Activated naive CD8-positive, alpha-beta T cell treated with anti-CD3 and anti-CD28 coated beads for 36 hours (primary cell): ENCODE data around the gene UHRF1. TPM values are rescaled to one million over a fixed set of nuclear protein-coding genes. Genes with fewer than 3 reads are reported as not detected.
"Not testable (repeated sequence)": the region's sequence is repeated elsewhere in the genome, so short reads cannot be mapped to it uniquely, and the experiment has no call there.

ENCODE experiments used
- DNase-seq: peaks from one replicate; pipeline ENCODE4 v3.0.0; 2021
- H3K27ac Mint-ChIP-seq: one replicate; pipeline ENCODE4 v1.8.0; 2022; ENCODE audit warnings: mild to moderate bottlenecking, moderate library complexity, mixed read lengths
- H3K27me3 Mint-ChIP-seq: one replicate; pipeline ENCODE4 v1.8.0; 2022; ENCODE audit warnings: mild to moderate bottlenecking, mixed read lengths
- H3K36me3 Mint-ChIP-seq: one replicate; pipeline ENCODE4 v1.8.0; 2021; ENCODE audit warnings: mild to moderate bottlenecking, mixed read lengths
- H3K4me1 Mint-ChIP-seq: one replicate; pipeline ENCODE4 v1.8.0; 2021; ENCODE audit warnings: mixed read lengths
- H3K4me3 Mint-ChIP-seq: one replicate; pipeline ENCODE4 v1.8.0; 2022; ENCODE audit warnings: mild to moderate bottlenecking, moderate library complexity, mixed read lengths
- H3K9me3 Mint-ChIP-seq: one replicate; pipeline ENCODE4 v1.8.0; 2022; ENCODE audit warnings: mixed read lengths
- total RNA-seq, 2 experiments: library from RNA; stranded (reverse); gene quantifications; one replicate each; pipeline ENCODE4 v1.2.3, GENCODE V29; 2021

UHRF1 gene
- total RNA-seq, 2 experiments from 2014 or later, result 244 to 245 TPM

DNA sequence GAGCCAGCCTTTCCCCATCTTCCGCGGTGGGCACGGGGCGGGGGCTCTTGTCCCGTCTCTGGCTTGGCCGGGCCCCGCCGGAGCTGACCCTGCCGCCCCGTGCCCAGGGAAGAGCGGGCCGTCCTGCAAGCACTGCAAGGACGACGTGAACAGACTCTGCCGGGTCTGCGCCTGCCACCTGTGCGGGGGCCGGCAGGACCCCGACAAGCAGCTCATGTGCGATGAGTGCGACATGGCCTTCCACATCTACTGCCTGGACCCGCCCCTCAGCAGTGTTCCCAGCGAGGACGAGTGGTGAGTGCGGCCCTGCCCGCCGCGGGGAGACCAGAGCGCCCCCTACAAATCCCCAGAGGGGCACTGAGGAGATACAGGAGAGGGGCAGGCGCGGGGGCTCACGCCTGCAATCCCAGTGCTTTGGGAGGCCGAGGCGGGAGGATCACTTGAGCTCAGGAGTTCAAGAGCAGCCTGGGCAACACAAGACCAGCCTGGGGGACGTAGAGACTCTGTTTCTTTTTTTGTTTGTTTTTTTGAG is 32.4 kb downstream of the UHRF1 start:
- H3K27me3 Mint-ChIP-seq, H3K9me3 Mint-ChIP-seq, H3K4me1 Mint-ChIP-seq, H3K4me3 Mint-ChIP-seq, DNase-seq, H3K27ac Mint-ChIP-seq: not testable (repeated sequence)
- peaks cover 63% of the 10 kb centered on the region for H3K36me3 Mint-ChIP-seq

DNA sequence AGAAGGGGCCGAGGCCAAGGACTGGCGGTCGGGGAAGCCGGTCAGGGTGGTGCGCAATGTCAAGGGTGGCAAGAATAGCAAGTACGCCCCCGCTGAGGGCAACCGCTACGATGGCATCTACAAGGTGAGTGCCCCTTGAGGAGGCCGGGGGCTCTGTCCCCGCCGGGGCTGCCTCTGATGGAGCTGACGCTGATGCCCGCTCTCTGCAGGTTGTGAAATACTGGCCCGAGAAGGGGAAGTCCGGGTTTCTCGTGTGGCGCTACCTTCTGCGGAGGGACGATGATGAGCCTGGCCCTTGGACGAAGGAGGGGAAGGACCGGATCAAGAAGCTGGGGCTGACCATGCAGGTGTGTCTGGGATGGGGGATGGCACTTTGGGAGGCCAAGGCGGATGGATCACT is 41.3 kb downstream of the UHRF1 start:
- not testable (repeated sequence) for H3K27ac Mint-ChIP-seq, H3K27me3 Mint-ChIP-seq, DNase-seq, H3K4me1 Mint-ChIP-seq, H3K4me3 Mint-ChIP-seq, H3K9me3 Mint-ChIP-seq
- H3K36me3 Mint-ChIP-seq, result peaks cover 64% of the 10 kb centered on the region

DNA sequence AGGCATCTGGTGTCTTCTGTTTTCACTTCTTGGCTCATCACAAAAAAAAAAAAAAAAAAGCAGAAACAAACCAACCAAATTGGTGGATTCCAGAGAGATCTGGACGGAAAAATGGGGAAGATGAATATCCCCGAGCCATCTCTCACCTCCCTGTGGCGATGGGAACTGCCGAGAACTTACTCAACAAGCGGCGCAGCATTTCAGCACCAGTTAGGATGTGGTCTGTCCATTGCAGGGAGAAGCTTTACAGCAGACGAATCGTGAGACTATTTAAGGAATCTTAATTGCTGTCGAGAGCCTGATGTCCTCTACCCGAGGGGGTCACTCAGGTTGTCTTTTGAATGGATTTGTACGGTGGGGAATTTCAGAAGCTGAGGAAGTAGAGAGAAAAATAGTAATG is 42.4 kb downstream of the UHRF1 start:
- no peaks in the 10 kb centered on the region for H3K4me1 Mint-ChIP-seq
- H3K27ac Mint-ChIP-seq, result no peak overlapping the region
- peaks cover 63% of the 10 kb centered on the region for H3K36me3 Mint-ChIP-seq
- H3K27me3 Mint-ChIP-seq, result no peaks in the 10 kb centered on the region
- no peak for DNase-seq
- no peak overlapping the region for H3K4me3 Mint-ChIP-seq
- H3K9me3 Mint-ChIP-seq, result no peaks in the 10 kb centered on the region

DNA sequence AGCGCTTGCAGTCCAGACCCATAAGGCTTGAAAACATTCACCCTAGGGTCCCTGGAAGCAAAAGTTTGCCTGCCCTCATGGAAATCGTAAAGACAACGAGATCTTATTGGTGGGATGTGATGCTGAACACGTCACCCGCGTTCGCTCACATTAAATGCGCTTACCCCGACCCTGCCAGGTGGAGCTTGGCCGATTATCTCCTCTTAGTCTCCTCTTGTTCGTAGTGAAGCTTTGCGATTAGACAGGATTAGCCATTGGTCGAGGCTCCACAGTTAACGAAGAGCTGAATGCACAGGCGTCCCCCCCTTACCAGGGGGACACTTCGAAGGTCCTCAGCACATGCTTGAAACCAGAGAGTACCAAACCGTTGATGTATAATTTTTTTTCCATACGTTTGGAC is 43.6 kb downstream of the UHRF1 start:
- H3K4me3 Mint-ChIP-seq, result no peak overlapping the region
- no peaks in the 10 kb centered on the region for H3K4me1 Mint-ChIP-seq
- no peak overlapping the region for H3K27ac Mint-ChIP-seq
- DNase-seq, result no peak
- H3K9me3 Mint-ChIP-seq, result no peaks in the 10 kb centered on the region
- no peaks in the 10 kb centered on the region for H3K27me3 Mint-ChIP-seq
- H3K36me3 Mint-ChIP-seq, result peaks cover 62% of the 10 kb centered on the region

DNA sequence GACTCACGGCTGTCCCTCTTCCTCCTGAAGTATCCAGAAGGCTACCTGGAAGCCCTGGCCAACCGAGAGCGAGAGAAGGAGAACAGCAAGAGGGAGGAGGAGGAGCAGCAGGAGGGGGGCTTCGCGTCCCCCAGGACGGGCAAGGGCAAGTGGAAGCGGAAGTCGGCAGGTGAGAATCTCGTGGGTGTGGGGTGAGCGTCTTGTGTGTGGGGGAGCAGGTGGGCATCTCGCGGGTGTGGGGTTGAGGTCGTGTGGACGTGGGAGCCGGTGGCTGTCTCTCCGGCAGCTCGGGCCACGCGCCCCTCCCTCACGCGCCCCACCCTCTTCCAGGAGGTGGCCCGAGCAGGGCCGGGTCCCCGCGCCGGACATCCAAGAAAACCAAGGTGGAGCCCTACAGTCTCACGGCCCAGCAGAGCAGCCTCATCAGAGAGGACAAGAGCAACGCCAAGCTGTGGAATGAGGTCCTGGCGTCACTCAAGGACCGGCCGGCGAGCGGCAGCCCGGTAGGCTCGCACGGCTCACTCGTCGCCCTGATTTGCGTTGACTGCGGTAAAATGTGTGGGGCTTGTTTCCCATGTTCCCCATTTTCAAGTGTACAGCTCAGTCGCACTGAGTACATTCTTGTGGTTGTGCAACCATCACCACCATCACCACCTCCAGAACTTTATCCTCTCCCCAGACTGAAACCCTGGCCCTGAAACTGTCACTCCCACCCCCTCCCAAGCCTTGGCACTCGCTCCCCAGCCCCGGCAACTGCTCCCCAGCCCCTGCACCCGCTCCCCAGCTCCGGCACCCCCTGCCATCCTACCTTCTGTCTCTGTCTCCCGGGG is 45.2 kb downstream of the UHRF1 start:
- not testable (repeated sequence) for H3K4me1 Mint-ChIP-seq, H3K27me3 Mint-ChIP-seq, H3K9me3 Mint-ChIP-seq, H3K4me3 Mint-ChIP-seq, DNase-seq
- Mint-ChIP-seq H3K36me3 (peaks cover 63% of the 10 kb centered on the region), H3K27ac (peak overlapping the region; percentile 67)

DNA sequence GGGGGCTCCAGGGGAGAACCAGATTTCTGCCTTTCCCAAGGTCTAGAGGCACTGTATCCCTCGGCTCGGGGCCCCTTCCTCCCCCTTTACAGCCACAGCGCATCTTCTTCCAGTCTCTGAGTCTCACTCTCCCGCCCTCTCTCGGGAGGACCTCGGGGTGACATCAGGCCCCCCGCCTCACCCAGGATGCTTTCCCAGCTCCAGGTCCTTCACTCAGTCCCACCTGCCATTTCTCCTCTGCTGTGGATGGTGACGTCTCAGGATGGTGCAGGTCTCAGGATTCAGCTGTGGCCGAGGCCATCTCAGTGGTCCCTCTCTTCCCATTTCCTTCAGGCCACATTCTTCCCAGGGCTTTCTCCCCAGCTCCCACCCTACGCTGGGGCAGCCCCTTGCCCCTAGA is 46.0 kb downstream of the UHRF1 start:
- no peaks in the 10 kb centered on the region for H3K4me1 Mint-ChIP-seq
- peaks cover 63% of the 10 kb centered on the region for H3K36me3 Mint-ChIP-seq
- H3K9me3 Mint-ChIP-seq, result no peaks in the 10 kb centered on the region
- H3K27ac Mint-ChIP-seq, result peak overlapping the region; percentile 44
- no peak for DNase-seq
- H3K4me3 Mint-ChIP-seq, result no peak overlapping the region
- no peaks in the 10 kb centered on the region for H3K27me3 Mint-ChIP-seq

DNA sequence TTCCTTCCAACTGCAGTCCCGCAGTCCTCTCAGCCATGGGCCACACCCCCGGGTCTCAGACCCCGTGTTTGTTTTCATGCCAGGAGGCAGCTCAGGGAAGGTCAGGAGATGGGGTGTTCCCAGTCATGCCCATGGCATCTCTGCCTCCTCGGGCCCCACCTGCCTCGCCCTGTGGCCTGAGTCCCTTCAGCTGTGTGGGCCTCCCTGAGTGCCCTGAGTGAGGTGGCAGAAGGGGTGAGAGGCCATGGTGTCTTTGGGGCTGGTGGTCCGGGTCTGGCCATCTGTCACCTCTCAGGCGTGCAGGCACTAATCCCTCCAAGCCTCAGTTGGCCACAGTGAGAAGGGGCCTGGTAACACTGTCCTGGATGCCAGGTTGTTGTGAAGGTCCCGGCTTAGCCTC is 48.7 kb downstream of the UHRF1 start:
- no peak overlapping the region for H3K4me3 Mint-ChIP-seq
- no peaks in the 10 kb centered on the region for H3K9me3 Mint-ChIP-seq
- peaks cover 50% of the 10 kb centered on the region for H3K36me3 Mint-ChIP-seq
- H3K27ac Mint-ChIP-seq, result peak overlapping the region; percentile 48
- no peaks in the 10 kb centered on the region for H3K27me3 Mint-ChIP-seq
- no peak for DNase-seq
- no peaks in the 10 kb centered on the region for H3K4me1 Mint-ChIP-seq

DNA sequence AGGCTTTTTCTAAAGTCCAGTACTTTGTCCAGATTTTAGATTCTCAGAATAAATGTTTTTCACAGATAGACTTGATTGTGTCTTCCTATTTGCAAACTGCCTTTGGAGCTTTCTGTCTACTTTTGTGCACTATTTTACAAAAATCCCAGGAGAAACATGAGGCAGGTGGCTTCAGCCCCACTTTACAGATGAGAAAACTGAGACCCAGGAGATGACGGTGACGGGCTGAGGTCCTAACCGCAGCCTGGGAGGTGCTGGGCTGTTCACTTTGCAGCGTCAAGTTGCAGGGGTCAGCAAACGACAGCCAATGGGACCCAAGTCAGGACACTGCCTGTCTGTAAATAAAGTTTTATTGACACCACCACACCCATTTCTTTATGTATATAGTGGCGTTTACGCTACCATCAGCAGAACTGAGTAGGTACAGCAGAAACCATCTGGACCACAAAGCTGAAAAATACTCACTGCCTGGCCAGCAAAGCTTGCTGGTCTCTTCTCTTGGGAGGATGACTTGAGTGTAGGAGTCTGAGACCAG is 52.9 kb downstream of the UHRF1 start:
- Mint-ChIP-seq H3K27me3 (no peaks in the 10 kb centered on the region), H3K9me3 (no peaks in the 10 kb centered on the region), H3K36me3 (peaks cover 37% of the 10 kb centered on the region), H3K4me1 (no peaks in the 10 kb centered on the region), H3K27ac (no peak overlapping the region), H3K4me3 (no peak overlapping the region)
- DNase-seq, result no peak

DNA sequence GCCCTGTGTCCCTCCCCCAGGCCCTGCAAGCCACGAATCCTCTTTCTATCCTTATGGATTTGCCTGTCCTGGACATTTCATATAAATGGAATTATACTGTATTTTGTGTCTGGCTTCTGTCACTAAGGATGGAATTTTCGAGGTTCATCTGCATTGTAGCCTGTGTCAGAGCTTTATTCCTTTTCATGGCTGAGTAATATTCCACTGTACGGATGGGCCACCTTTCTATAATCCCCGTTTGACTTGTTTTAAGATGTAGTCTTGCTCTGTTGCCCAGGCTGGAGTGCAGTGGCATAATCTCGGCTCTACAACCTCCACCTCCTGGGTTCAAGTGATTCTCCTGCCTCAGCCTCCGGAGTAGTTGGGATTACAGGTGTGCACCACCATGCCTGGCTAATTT is 55.8 kb downstream of the UHRF1 start:
- H3K27ac Mint-ChIP-seq, result no peak overlapping the region
- peaks cover 13% of the 10 kb centered on the region for H3K4me1 Mint-ChIP-seq
- no peak for DNase-seq
- peaks cover 33% of the 10 kb centered on the region for H3K36me3 Mint-ChIP-seq
- no peaks in the 10 kb centered on the region for H3K27me3 Mint-ChIP-seq
- no peak overlapping the region for H3K4me3 Mint-ChIP-seq
- no peaks in the 10 kb centered on the region for H3K9me3 Mint-ChIP-seq

DNA sequence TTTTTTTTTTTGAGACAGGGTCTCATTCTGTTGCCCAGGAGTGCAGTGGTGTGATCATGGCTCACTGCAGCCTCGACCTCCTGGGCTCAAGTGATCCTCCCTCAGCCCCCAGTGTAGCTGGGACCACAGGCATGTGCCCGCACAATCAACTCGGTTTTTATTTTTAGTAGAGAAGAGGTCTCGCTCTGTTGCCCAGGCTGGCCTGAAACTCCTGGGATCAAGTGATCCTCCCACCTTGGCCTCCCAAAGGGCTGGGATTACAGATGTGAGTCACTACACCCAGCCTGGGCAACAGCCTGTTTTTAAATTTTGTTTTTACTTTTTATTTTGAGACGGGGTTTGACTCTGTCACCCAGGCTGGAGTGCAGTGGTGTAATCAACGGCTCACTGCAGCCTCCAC is 57.3 kb downstream of the UHRF1 start:
- H3K4me3 Mint-ChIP-seq, result peak overlapping the region; percentile 25
- no peak for DNase-seq
- H3K36me3 Mint-ChIP-seq, result peaks cover 30% of the 10 kb centered on the region
- peak overlapping the region; percentile 16 for H3K27ac Mint-ChIP-seq
- H3K9me3 Mint-ChIP-seq, result no peaks in the 10 kb centered on the region
- peaks cover 27% of the 10 kb centered on the region for H3K4me1 Mint-ChIP-seq
- H3K27me3 Mint-ChIP-seq, result no peaks in the 10 kb centered on the region

DNA sequence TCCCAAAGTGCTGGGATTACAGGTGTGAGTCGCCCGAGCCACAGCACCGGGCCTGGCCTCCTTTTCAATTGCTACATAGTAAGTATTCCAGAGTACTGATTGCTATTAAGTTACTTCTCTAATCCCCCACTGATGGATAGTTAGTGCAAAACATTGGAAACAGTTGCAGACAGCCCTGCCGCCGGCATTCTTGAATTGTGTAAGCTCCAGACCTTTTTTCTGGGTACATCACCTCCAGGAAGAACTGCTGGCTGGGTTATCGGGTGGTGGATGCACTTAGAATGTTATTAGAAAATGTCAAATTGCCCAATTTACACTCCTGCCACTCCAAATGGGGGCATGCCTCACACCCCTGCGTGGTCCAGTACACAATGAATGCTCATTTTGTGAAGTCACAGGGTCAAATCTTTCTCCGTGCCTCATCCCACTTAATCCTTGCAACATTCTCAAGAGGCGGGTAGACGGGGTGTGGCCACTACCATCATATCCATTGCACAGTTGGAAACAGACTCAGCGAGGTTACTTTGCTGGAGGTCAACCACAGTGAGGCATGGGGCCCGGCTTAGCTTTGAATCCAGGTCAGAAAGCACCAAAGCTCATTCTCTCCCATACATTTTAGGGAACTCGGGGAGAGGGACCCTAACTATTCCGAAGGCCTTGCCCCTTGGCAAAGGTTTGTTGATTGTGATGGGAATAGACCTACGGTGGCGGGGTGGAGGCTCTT is 58.6 kb downstream of the UHRF1 start:
- peaks cover 23% of the 10 kb centered on the region for H3K36me3 Mint-ChIP-seq
- H3K9me3 Mint-ChIP-seq, result no peaks in the 10 kb centered on the region
- peak overlapping the region; percentile 85 for H3K27ac Mint-ChIP-seq
- peak overlapping the region; percentile 76 for H3K4me3 Mint-ChIP-seq
- H3K4me1 Mint-ChIP-seq, result peaks cover 30% of the 10 kb centered on the region
- DNase-seq, result no peak
- H3K27me3 Mint-ChIP-seq, result no peaks in the 10 kb centered on the region

DNA sequence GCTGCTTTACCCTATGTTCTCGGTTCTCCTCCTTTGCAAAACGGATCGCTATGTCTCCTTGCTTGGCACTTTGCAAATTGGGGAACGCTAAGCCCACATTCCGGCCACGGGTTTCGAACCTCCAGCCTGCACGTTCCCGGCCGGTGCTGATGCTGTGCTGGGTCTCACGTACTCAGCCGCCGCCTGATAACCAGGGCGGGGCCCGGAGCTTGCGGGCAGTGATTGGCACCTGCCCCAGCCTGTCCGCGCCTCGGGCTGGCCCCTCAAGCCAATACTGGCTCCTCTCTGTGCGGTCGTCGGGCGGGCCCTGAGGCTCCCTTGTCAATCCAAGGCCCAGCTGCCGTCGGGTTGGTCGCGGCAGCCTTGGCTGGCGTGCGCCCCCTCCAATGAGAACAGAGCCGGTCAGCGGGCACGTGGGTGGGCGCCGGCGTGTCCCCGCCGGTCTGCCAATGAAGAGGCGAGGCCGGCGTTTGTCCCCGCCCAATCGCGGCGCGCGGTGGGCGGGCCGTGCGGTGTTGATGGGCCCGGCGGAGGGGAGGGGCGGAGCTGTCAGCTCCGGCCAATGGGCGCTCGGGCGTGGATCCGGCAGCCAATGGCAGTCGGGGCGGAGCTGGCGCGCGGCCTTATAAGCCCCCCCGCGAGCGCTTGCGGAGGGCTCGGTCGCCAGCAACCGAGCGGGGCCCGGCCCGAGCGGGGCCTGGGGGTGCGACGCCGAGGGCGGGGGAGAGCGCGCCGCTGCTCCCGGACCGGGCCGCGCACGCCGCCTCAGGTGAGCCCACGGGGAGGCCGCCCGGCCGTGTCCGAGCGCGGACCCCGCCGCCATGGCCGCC is 59.4 kb downstream of the UHRF1 start, which contains the start of gene KDM4B:
TSS of gene KDM4B (plus strand) at position 652 of the 830 bp plus-strand sequence. CDS start 63,778 bp downstream, outside the sequence.
- no peaks in the 10 kb centered on the region for H3K27me3 Mint-ChIP-seq
- peak; percentile 100 for DNase-seq
- H3K36me3 Mint-ChIP-seq, result peaks cover 18% of the 10 kb centered on the region
- no peaks in the 10 kb centered on the region for H3K9me3 Mint-ChIP-seq
- peaks cover 30% of the 10 kb centered on the region for H3K4me1 Mint-ChIP-seq
- peak within 1 kb of the TSS; percentile 92 for H3K4me3 Mint-ChIP-seq
- H3K27ac Mint-ChIP-seq, result peak within 1 kb of the TSS; percentile 85

DNA sequence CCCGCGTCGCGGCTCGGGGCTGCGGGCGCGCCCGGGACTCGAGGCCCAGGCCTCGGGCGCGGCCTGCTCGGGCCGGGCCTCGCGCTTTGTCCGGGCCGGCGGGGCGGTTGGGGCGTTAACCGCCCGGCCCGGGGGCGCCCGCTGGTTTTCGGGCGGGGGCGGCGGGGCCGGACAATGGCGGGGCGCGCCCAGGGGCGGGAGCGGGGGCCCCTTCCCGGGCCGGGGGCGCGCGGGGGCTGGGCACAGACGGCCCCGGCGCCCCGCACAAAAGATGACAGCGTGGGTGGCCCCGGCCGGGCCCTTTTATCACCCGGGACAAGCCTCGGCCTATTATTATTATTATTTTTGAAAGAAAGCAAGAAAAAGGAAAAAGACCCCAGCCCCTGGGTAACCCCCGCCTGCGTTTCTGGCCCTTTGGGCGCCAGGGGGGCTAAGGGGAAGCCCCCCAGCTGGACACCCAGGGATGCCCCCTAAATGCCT is 60.0 kb downstream of the UHRF1 start:
- H3K27ac Mint-ChIP-seq, result no peak overlapping the region

DNA sequence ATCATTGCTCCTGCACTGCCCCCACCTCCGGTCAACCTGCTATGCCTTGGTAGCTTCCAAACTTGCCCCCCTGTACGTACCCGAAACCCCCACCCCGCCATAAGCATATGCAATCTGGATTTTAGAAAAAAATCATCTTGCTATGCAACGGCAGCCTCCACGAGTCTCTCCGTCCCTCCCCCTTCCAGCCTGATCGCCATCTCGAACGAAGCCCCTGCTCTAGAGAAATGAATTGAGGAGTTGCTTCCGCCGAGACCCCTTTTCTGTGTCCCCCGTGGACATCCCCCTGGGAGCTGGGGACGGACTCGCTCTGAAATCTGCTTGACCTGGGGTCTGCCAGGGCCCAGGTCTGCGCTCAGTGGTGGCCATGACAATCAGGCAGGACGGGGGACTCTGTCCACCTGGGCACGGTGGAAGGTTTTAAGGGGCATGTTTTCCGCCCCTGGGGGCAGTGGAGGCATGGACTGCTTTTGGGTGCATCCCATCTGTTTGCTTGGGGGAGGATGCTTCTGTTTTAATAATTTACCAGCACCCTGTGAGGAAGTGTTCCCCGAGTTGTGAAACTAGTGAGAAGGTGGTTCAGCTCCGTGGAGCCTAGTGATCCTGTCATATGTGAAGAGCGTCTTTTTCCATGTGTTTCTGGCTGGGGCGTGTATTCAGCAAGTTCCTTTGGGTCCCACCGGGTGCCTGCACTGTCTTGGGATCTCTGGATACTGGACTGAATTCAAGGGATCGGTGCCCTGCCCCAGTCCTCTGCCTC is 60.7 kb downstream of the UHRF1 start:
- no peaks in the 10 kb centered on the region for H3K27me3 Mint-ChIP-seq
- H3K36me3 Mint-ChIP-seq, result peaks cover 10% of the 10 kb centered on the region
- peak overlapping the region; percentile 92 for H3K4me3 Mint-ChIP-seq
- DNase-seq, result no peak
- H3K27ac Mint-ChIP-seq, result peak overlapping the region; percentile 79
- no peaks in the 10 kb centered on the region for H3K9me3 Mint-ChIP-seq
- H3K4me1 Mint-ChIP-seq, result peaks cover 34% of the 10 kb centered on the region

More for the DNA sequence above, 60.0 kb downstream of the UHRF1 start:
- peak overlapping the region; percentile 92 for H3K4me3 Mint-ChIP-seq
- H3K27me3 Mint-ChIP-seq, result no peaks in the 10 kb centered on the region
- H3K9me3 Mint-ChIP-seq, result no peaks in the 10 kb centered on the region
- peaks cover 15% of the 10 kb centered on the region for H3K36me3 Mint-ChIP-seq
- H3K4me1 Mint-ChIP-seq, result peaks cover 30% of the 10 kb centered on the region
- no peak for DNase-seq
